B cell (primary cell): ENCODE measurements around the gene C22orf15. TPM values are rescaled to one million over a fixed set of nuclear protein-coding genes. Genes with fewer than 3 reads are reported as not detected.
A peak's percentile ranks its signal among the peaks of the same experiment; 100 is the strongest.

Experiments used
- ATAC-seq: fragments of 200-7000 bp; cut with Tn5 transposase; one replicate; pipeline ENCODE4 v1.10.0; 2021; ENCODE audit warnings: low read depth, mild to moderate bottlenecking, moderate number of reproducible peaks, moderate library complexity
- CTCF ChIA-PET: fragments of 350-600 bp; sonication (Branson Sonifier 250); formaldehyde crosslinking; loops from one replicate; lab custom pipeline; 2021; ENCODE audit warnings: antibody characterized with exemption, inconsistent platforms; lab: Charles Lee
- POLR2A ChIA-PET: fragments of 350-600 bp; sonication (Branson Sonifier 250); formaldehyde crosslinking; loops from one replicate; lab custom pipeline; 2021; ENCODE audit warnings: antibody characterized with exemption; lab: Charles Lee
- DNase-seq: peaks from one replicate; pipeline ENCODE4 v3.0.0; 2013
- H2AFZ ChIP-seq: 2 replicates; pipeline ENCODE4 v1.6.1; 2012; ENCODE audit warnings: mild to moderate bottlenecking, low read depth, low read length; ENCODE audit not compliant: insufficient read depth, poor library complexity, severe bottlenecking
- H3K27ac ChIP-seq, 2 donors: 1 replicate in 1 of 2; 2 replicates in 1 of 2; pipeline ENCODE4 v1.5.1; 2012 to 2013; ENCODE audit warnings: low read length in 2 of 2, mild to moderate bottlenecking in 2 of 2, moderate library complexity in 1 of 2
- H3K27me3 ChIP-seq, 4 experiments: fragments of 200-600 bp in 1 of 4; sonication (generic) in 1 of 4; replicated peaks in 1 of 4; 1 replicate in 2 of 4; 2 replicates in 2 of 4; pipeline versions ENCODE4 v1.6.1 to v1.7.0; 2013 to 2016; ENCODE audit warnings: low read length in 3 of 4, mild to moderate bottlenecking in 2 of 4, mixed read lengths in 1 of 4, moderate library complexity in 1 of 4; ENCODE audit not compliant: insufficient read depth in 4 of 4, control insufficient read depth in 3 of 4; ENCODE audit errors: control extremely low read depth in 1 of 4
- H3K36me3 ChIP-seq, 2 experiments: replicated peaks in 1 of 2; 1 replicate in 1 of 2; 2 replicates in 1 of 2; pipeline versions ENCODE4 v1.6.1 to v1.7.1; 2013; ENCODE audit warnings: low read length in 1 of 2; ENCODE audit not compliant: insufficient read depth in 2 of 2, control insufficient read depth in 1 of 2; ENCODE audit errors: control extremely low read depth in 1 of 2, extremely low read depth in 1 of 2
- H3K4me1 ChIP-seq, 2 donors: fragments of 200-600 bp in 1 of 2; sonication (generic) in 1 of 2; 1 replicate in 1 of 2; 2 replicates in 1 of 2; pipeline versions ENCODE4 v1.5.1 to v1.6.1; 2013 to 2017; ENCODE audit warnings: low read length in 2 of 2; ENCODE audit not compliant: control insufficient read depth in 2 of 2, insufficient read depth in 2 of 2
- H3K4me2 ChIP-seq: replicated peaks from 2 replicates; pipeline ENCODE3; 2012; ENCODE audit warnings: mild to moderate bottlenecking, low read depth, low read length; ENCODE audit not compliant: poor library complexity, severe bottlenecking
- H3K4me3 ChIP-seq, 5 experiments: fragments of 200-600 bp in 1 of 5; sonication (generic) in 1 of 5; 1 replicate in 3 of 5; 2 replicates in 2 of 5; pipeline versions ENCODE4 v1.5.1 to v1.7.0; 2011 to 2016; ENCODE audit warnings: low read length in 4 of 5, mild to moderate bottlenecking in 4 of 5, low read depth in 2 of 5, control low read depth in 1 of 5, moderate library complexity in 1 of 5; ENCODE audit not compliant: insufficient read depth in 1 of 5; ENCODE audit errors: control extremely low read depth in 1 of 5, extremely low read depth in 1 of 5
- H3K79me2 ChIP-seq: fragments of 200-600 bp; sonication (generic); one replicate; pipeline ENCODE4 v1.6.0; 2016; ENCODE audit warnings: low read length; ENCODE audit not compliant: control insufficient read depth, insufficient read depth
- H3K9ac ChIP-seq: fragments of 200-600 bp; sonication (generic); 2 replicates; pipeline ENCODE4 v1.6.1; 2017; ENCODE audit warnings: mild to moderate bottlenecking, low read length, moderate library complexity
- H3K9me3 ChIP-seq, 3 donors: one replicate each; pipeline versions ENCODE4 v1.6.1 to v1.7.1; 2013; ENCODE audit warnings: low read length in 2 of 3; ENCODE audit not compliant: control insufficient read depth in 2 of 3, insufficient read depth in 1 of 3; ENCODE audit errors: control extremely low read depth in 1 of 3
- H4K20me1 ChIP-seq: 2 replicates; pipeline ENCODE4 v1.6.0; 2012; ENCODE audit warnings: mild to moderate bottlenecking, low read length; ENCODE audit not compliant: insufficient read depth, control insufficient read depth, poor library complexity, severe bottlenecking
- H3K27ac Mint-ChIP-seq: one replicate; pipeline ENCODE4 v1.8.0; 2021; ENCODE audit warnings: mixed read lengths
- H3K27me3 Mint-ChIP-seq: one replicate; pipeline ENCODE4 v1.8.0; 2021; ENCODE audit warnings: mixed read lengths
- H3K4me1 Mint-ChIP-seq: one replicate; pipeline ENCODE4 v1.8.0; 2021; ENCODE audit warnings: mixed read lengths
- H3K4me3 Mint-ChIP-seq: one replicate; pipeline ENCODE4 v1.8.0; 2021; ENCODE audit warnings: mixed read lengths
- H3K9me3 Mint-ChIP-seq: one replicate; pipeline ENCODE4 v1.8.0; 2022; ENCODE audit warnings: mixed read lengths; ENCODE audit not compliant: insufficient read depth
- EZH2 ChIP-seq: IDR thresholded peaks from 2 replicates; pipeline ENCODE4 v1.6.1; 2012; ENCODE audit warnings: borderline replicate concordance, low read depth, mild to moderate bottlenecking, moderate library complexity, low read length; ENCODE audit not compliant: insufficient read depth, poor library complexity, severe bottlenecking
- WGBS: methylation state at CpG from one replicate; pipeline ENCODE4 v1.1.5; 2013; ENCODE audit warnings: missing lambda C conversion rate; ENCODE audit not compliant: insufficient coverage; 5-methylcytosine and 5-hydroxymethylcytosine counted together
- intact Hi-C: fragments of 100-400 bp; cut with micrococcal nuclease; formaldehyde crosslinking; loops from one replicate; pipeline ENCODE4 v1.10.0; 2022
- polyA plus RNA-seq: library from polyadenylated mRNA; depleted of rRNA; stranded (reverse); fragments of >200 nt; gene quantifications from 2 replicates; pipeline ENCODE4 v1.2.3, GENCODE V29; 2012
- total RNA-seq, 2 donors: library from RNA; stranded (reverse); fragments of 120-200 nt in 1 of 2; gene quantifications; 1 replicate in 1 of 2; 2 replicates in 1 of 2; pipeline versions ENCODE4 v1.2.3 to v1.2.4, GENCODE V29; 2013 to 2022
- TF ChIP-seq, protein P1 (sequence below): fragments of 200-600 bp; IDR thresholded peaks from one replicate; pipeline ENCODE4 v1.8.0; 2022; ENCODE audit warnings: antibody characterized with exemption, mild to moderate bottlenecking

Gene C22orf15
- total and polyA plus RNA-seq, 2 donors (not counting 1 experiment from before 2014, with no cell fraction given) = 0.61 to 0.81 TPM

DNA sequence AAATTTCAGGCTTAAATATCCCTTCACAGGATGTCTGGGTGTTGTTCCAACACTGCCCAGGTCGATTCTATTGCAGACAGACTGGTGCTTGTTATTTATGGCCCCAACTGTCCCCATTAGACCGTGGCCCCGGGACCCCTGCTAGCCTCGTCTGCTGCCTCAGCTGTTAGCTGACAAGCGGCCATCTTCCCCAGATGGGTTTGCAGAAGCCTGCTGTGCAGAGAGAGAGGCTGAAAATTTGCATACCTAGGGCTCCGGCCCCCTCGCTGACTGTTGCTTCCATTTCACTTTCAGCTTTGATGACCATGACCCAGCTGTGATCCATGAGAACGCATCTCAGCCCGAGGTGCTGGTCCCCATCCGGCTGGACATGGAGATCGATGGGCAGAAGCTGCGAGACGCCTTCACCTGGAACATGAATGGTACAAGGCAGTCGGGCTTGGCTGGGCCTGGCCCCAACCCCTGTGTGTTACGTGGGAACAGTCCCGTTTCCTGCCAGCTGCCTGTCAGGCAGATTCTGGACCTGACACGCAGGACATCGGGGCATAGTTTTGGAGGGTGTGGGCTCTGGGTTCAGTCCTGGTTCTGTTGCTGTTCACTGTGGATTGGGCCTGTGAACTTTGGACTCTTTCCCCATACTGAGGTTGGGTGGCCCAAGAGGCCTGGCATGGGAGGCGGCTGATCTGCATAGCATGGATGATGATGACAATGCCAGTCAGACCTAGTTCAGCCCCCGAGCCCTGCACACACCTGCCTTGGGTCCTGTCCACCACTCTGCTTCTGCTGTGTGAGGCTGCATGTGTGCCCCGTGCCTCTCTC lies 40.4 kb downstream of the C22orf15 start:
- Histone ChIP-seq H3K27ac (peak overlapping the region; percentile 92 to 93), H3K9ac (peak overlapping the region; percentile 51), H2AFZ (no peak overlapping the region), H3K9me3 (no peaks in the 10 kb centered on the region), H3K4me3 (peak overlapping the region in 4 of 5 experiments; percentile 37 to 52 (median 40)), H3K4me2 (peak overlapping the region; percentile 61), H3K27me3 (no peaks in the 10 kb centered on the region), H4K20me1 (no peaks in the 10 kb centered on the region), H3K79me2 (peaks cover 56% of the 10 kb centered on the region), H3K4me1 (peaks cover 77 to 90% of the 10 kb centered on the region in 2 donors), H3K36me3 (peaks cover 7 to 56% of the 10 kb centered on the region in 2 experiments)
- Mint-ChIP-seq H3K27ac (peak overlapping the region; percentile 96), H3K4me1 (peaks cover 79% of the 10 kb centered on the region), H3K9me3 (no peaks in the 10 kb centered on the region), H3K27me3 (no peaks in the 10 kb centered on the region), H3K4me3 (peak overlapping the region; percentile 81)
- ChIA-PET POLR2A (interaction anchor here (0.6 to 1.2 kb wide), 4 partner anchors 23 to 45 kb away, joined by 3 to 4 read pairs (median 3); no protein-coding TSS in a partner anchor), CTCF (interaction anchor here (1.0 to 1.2 kb wide), 2 partner anchors 32 to 45 kb away, joined by 3 read pairs; no protein-coding TSS in a partner anchor)
- intact Hi-C loops = loop anchor here (10.0 kb wide), 1 partner anchor 752 kb away; the partner anchor contains the start of genes GUCD1 and SNRPD3
- DNase-seq (peak; percentile 43), ATAC-seq (no peak)
- WGBS = 69% methylated on average over 20 of the region's 21 CpGs
- TF ChIP-seq EZH2 = no peak
- TF ChIP-seq, protein P1, sequence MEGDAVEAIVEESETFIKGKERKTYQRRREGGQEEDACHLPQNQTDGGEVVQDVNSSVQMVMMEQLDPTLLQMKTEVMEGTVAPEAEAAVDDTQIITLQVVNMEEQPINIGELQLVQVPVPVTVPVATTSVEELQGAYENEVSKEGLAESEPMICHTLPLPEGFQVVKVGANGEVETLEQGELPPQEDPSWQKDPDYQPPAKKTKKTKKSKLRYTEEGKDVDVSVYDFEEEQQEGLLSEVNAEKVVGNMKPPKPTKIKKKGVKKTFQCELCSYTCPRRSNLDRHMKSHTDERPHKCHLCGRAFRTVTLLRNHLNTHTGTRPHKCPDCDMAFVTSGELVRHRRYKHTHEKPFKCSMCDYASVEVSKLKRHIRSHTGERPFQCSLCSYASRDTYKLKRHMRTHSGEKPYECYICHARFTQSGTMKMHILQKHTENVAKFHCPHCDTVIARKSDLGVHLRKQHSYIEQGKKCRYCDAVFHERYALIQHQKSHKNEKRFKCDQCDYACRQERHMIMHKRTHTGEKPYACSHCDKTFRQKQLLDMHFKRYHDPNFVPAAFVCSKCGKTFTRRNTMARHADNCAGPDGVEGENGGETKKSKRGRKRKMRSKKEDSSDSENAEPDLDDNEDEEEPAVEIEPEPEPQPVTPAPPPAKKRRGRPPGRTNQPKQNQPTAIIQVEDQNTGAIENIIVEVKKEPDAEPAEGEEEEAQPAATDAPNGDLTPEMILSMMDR = no peak
